NCI-H1105 treated with DMSO at 0.1 percent for 48 hours (cell line): ENCODE data around the gene FCGR3B.
"Not testable (repeated sequence)": the region's sequence is repeated elsewhere in the genome, so short reads cannot be mapped to it uniquely, and the experiment has no call there.

Source experiments
- DNase-seq: peaks from one replicate; lab custom pipeline; 2025; lab: John Stamatoyannopoulos, UW

Gene FCGR3B

GRCh38 chr1:161605762-161606540 is 25.0 kb downstream of the FCGR3B start:
- not testable (repeated sequence) for DNase-seq

GRCh38 chr1:161605024-161605423 is 26.0 kb downstream of the FCGR3B start:
- DNase-seq = not testable (repeated sequence)

- DNase-seq = not testable (repeated sequence)
Measured at GRCh38 chr1:161597077-161597476, 33.9 kb downstream of the FCGR3B start.

GRCh38 chr1:161595583-161595982 is 35.4 kb downstream of the FCGR3B start:
- DNase-seq = not testable (repeated sequence)

GRCh38 chr1:161595173-161595572 is 35.8 kb downstream of the FCGR3B start:
- DNase-seq = not testable (repeated sequence)

GRCh38 chr1:161594269-161594984 is 36.5 kb downstream of the FCGR3B start:
- not testable (repeated sequence) for DNase-seq

GRCh38 chr1:161593092-161593755 is 37.8 kb downstream of the FCGR3B start:
- not testable (repeated sequence) for DNase-seq

- not testable (repeated sequence) for DNase-seq
Measured at GRCh38 chr1:161592586-161592985, 38.4 kb downstream of the FCGR3B start.

GRCh38 chr1:161589920-161590319 is 41.1 kb downstream of the FCGR3B start:
- not testable (repeated sequence) for DNase-seq

GRCh38 chr1:161589365-161589764 is 41.6 kb downstream of the FCGR3B start:
- not testable (repeated sequence) for DNase-seq

- DNase-seq = not testable (repeated sequence)
Measured at GRCh38 chr1:161588596-161588995, 42.4 kb downstream of the FCGR3B start.

GRCh38 chr1:161582882-161583281 is 48.1 kb downstream of the FCGR3B start:
- not testable (repeated sequence) for DNase-seq

GRCh38 chr1:161580879-161581537 is 50.0 kb downstream of the FCGR3B start:
- not testable (repeated sequence) for DNase-seq

- DNase-seq = not testable (repeated sequence)
Measured at GRCh38 chr1:161579856-161580507, 51.0 kb downstream of the FCGR3B start.

- not testable (repeated sequence) for DNase-seq
Measured at GRCh38 chr1:161576676-161577075, 54.3 kb downstream of the FCGR3B start.
